Left cardiac atrium (tissue), 4 donors: ENCODE measurements around the gene ZSCAN1. TPM values are rescaled to one million over a fixed set of nuclear protein-coding genes. Genes with fewer than 3 reads are reported as not detected.
"Not testable (repeated sequence)": the region's sequence is repeated elsewhere in the genome, so short reads cannot be mapped to it uniquely, and the experiment has no call there.

Experiments used
- ATAC-seq, 2 donors: fragments of 200-7000 bp; cut with Tn5 transposase; one replicate each; pipeline ENCODE4 v1.9.1; 2020; ENCODE audit warnings: mild to moderate bottlenecking in 2 of 2, moderate library complexity in 2 of 2
- DNase-seq: peaks from one replicate; pipeline ENCODE4 v3.0.0-alpha.2; 2020
- intact Hi-C, 2 donors: fragments of 100-400 bp; cut with DNase I; formaldehyde crosslinking; loops; one replicate each; pipeline versions ENCODE4 v1.14.1 to v1.15.1; 2022 to 2023
- long read RNA-seq: library from polyadenylated mRNA; unstranded; transcript quantifications from one replicate; pipeline ENCODE4 v2.0.0, GENCODE V29; 2021
- total RNA-seq, 2 donors: library from RNA; stranded (reverse); fragmentation: NEBNext Ultra II Directional; extraction: Animal tissue kit (Norgen Biotek cat#: 25700); gene quantifications; one replicate each; pipeline ENCODE4 v1.2.1, GENCODE V29; 2021
- donor health status: DM: no; HTN: yes; CAD: no.
- donor health status: DM: no; HTN: yes; CAD: no; lungs with severe emphysema.
- donor health status: DM: yes; HTN: yes; CAD: no.
- donor health status: Dilated cardiomyopathy.

Gene ZSCAN1, protein sequence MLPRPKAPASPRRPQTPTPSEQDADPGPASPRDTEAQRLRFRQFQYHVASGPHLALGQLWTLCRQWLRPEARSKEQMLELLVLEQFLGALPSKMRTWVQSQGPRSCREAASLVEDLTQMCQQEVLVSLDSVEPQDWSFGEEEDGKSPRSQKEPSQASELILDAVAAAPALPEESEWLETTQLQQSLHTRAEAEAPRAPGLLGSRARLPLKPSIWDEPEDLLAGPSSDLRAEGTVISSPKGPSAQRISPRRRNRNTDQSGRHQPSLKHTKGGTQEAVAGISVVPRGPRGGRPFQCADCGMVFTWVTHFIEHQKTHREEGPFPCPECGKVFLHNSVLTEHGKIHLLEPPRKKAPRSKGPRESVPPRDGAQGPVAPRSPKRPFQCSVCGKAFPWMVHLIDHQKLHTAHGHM
- total RNA-seq = under 1 TPM in 1 of 2 donors, not detected in 1; 0.42 TPM
- long read RNA-seq = 0 reads

DNA sequence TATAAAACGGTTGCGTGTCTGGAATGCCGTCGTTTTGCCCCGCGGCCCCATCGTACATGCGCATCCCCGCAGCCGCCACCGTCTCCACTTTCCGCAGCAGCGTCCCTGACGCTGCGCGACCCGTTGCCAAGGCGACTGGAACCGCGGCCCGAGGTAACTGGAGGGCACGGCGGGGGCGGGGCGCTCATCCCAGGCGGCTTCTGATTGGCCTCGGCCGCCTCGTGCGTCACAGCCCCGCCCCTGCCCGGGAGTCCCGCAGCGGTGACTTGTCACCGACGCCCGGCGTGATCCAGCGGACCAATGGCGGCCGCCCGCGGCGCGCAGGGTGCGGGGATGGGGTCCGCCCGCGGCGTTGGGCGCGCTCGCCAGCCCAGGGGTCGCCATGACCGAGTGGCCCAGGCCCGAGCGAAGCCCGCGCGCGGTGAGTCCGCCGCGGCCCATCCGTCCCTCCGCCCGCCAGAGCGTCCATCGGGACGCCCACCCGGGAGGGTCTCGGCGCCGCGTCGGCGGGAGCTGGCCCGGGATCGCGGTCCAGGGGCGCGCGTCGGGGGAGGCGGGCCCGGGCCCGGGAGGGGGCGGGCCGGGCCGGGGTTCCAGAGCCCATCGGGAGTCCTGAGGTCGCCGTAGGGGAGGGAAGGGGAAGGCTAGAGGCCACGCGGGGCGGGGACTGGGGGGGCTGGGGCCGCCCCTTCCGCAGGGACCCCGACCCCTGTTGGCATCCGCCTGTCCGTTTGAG is at the start of gene ZSCAN1:
Gene ZSCAN1 (plus strand): TSS at position 285 of the 736 bp plus-strand sequence. CDS start 3,812 bp downstream, outside the sequence.
- intact Hi-C loops = loop anchor here in 1 of 2 donors (10.0 kb wide), 1 partner anchor 61 kb away; the partner anchor contains the start of gene ZSCAN18
- ATAC-seq (peak; percentile 99), DNase-seq (peak; percentile 96)

DNA sequence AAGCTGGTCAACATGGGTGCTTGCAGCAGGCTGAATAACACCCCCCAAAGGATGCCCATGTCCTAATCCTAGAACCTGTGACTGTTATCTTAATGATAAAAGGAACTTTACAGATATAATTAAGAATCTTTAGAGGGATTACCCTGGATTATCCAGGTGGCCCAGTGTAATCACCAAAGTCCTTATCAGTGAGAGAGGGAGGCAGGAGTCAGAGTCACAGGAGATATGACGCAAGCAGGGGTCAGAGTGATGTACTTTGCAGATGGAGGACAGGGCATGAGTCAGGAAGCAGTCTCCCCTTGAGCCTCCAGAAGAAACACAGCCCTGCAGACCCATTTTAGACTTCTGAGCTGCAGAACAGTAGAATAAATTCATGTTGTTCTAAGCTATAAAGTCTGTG is 41.0 kb upstream of the ZSCAN1 start:
- no peak for DNase-seq
- intact Hi-C loops = no loop called here
- ATAC-seq = no peak

DNA sequence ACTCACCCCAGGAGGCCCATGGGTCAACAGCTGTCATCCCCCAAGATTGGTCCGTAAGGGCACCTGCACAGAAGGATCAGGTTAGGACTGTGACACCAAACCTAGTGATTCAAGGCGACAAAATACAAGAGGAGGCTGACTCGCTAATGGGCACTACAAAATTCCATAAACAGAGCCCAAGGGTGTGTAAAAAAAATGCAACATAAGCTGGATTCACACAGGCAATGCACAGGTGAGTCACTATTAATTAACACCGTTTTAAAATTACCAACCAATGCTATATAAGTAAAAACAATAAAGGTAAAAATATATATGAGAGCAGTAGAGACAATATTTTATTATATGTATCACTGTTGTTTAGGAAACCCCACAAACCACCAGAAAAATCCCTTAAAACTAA is 33.1 kb upstream of the ZSCAN1 start:
- intact Hi-C loops = no loop called here
- ATAC-seq (no peak), DNase-seq (no peak)

DNA sequence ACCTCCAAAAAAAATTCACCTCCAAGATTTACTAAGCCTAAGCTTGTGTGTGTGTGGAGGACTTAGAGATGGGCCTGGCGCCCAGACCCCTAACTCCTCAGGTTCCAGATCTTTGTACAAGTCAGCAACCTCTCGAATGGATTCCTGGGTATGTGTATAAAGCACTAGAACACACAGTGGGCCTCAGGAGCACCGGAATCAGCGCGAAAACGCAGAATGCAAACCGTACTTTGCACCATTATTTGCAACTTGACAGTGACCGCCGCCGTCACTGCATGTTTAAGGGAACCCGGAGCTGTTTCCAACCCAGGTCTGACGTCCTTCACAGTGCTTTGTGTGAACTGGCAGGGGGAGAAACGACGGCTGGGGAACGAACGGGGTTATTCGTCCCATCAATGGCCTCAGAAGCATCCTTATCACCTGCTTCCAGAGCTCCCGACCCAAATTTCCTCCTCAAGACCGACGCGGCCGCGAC is 31.9 kb upstream of the ZSCAN1 start:
- ATAC-seq (peak; percentile 8 to 24), DNase-seq (no peak)
- intact Hi-C loops = no loop called here

DNA sequence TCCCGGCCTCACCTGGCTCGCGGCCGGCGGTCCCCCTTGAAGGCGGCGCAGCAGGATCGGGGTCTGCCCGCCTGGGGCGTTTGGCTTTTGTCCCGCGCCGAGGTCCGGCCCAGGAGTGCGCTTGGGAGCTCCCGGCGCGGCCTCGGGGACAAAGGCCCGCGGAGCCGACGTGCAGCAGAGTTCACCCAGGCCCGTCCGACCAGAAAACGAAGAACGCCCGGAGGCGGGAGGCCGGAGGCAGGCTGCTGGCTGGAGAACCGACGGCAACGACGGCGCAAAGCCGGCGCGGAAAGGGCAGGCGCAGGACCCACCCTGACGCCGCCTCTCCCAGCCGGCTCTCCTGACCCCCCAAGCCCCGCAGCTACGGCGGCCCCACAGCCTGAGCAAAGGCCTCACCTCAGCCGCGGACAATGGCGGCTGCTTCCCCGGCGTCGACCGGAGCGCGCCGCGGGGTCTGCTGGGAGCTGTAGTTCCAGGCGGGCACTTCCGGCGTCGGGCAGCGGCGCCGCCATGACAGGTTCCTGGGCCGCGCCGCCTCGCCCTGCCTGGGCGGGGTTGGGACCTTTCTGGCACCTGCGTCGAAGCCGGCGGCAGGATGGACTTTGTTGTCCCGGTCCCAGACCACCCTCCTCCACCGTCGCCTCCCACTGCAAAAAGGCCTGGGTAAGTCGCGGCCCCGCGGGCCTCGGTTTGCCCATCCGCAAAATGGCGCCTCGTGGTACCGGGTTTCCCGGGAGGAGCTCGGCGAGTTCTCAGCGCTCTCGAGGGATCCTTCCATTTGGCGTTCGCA is 31.2 kb upstream of the ZSCAN1 start, which contains the start of gene ZNF606:
Gene ZNF606 (minus strand): TSS at position 437 of the 790 bp plus-strand sequence. CDS start 1,501 bp downstream, outside the sequence.
- intact Hi-C loops = no loop called here
- ATAC-seq (peak; percentile 99), DNase-seq (peak; percentile 92)

DNA sequence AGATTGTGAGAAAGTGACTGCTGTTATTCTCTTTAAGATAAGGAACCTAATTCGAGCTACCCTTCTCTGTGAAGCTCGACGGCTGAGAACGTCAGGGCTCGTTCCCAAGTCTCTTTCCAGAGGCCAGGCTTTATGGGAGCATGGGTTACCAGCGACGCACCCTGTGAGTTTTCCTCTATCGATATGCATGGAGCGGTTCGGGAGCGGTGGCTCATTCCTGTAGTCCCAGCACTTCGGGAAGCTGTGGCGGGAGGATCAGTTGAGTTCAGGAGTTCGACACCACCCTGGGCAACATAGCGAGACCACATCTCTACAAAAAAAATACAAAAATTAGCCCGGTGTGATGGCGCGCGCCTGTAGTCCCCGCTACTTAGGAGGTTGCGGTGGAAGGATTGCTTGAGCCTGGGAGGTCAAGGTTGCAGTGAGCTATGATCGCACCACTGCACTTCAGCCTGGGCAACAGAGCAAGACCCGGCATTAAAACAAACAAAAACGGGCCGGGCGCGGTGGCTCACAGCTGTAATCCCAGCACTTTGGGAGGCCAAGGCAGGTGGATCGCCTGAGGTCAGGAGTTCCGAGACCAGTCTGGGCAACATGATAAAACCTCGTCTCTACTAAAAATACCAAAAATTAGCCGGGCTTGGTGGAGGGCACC is 30.5 kb upstream of the ZSCAN1 start:
- DNase-seq = no peak
- intact Hi-C loops = no loop called here
- peak; percentile 9 to 13 for ATAC-seq

DNA sequence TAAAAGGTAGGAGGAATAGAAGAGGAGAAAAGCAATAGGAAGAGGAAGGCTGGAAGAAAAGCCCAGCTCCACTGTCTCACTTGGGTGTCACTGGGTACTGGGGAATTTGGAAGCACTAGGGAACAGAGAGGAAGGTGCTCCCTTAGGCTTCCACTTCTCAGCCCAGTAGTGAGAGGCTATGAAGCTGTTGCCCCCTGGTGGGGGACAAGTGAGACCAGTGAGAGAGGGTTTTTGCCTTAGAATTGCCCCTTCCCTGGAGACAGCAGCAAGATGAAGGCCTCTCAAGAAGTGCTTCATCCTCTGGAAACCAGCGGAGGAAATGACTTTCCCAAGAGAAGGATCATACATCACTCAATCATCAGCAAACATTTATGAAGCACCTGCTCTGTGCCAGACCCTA is 26.5 kb upstream of the ZSCAN1 start:
- intact Hi-C loops = no loop called here
- no peak for DNase-seq
- ATAC-seq = no peak

DNA sequence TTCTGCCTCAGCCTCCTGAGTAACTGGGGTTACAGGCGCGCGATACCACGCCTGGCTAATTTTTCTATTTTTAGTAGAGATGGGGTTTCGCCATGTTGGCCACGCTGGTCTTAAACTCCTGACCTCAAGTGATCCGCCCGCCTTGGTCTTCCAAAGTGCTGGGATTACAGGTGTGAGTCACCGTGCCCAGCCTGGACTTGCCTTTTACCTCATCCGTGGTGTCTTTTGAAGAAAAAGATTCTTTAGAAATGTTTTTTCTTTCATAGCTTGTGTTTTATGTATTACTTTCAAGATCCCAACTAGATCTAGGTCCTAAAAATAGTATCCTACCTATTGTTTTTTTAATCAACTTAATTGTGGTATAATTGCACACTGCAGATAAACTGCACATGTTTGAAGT is 24.9 kb upstream of the ZSCAN1 start:
- ATAC-seq, DNase-seq, intact Hi-C loops: not testable (repeated sequence)

DNA sequence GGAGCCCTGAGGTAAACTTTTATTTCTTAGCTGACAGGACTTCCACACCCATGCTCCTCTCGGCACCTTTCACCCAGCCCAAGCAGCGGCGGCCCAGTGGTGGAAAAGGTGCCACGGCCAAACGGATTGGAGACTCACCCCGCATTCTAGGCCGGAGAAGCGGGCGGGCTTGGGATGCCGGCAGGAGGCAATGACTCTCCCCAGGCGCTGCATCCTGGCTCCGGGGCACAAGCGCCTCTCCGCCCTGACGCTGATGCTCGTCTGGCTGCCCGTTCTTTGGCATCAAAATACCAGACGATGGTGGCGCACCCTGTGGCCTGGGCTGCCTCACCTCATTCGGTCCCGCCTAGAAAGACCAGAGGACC is 24.5 kb upstream of the ZSCAN1 start:
- ATAC-seq (peak in 1 of 2 donors; percentile 9), DNase-seq (no peak)
- intact Hi-C loops = no loop called here

DNA sequence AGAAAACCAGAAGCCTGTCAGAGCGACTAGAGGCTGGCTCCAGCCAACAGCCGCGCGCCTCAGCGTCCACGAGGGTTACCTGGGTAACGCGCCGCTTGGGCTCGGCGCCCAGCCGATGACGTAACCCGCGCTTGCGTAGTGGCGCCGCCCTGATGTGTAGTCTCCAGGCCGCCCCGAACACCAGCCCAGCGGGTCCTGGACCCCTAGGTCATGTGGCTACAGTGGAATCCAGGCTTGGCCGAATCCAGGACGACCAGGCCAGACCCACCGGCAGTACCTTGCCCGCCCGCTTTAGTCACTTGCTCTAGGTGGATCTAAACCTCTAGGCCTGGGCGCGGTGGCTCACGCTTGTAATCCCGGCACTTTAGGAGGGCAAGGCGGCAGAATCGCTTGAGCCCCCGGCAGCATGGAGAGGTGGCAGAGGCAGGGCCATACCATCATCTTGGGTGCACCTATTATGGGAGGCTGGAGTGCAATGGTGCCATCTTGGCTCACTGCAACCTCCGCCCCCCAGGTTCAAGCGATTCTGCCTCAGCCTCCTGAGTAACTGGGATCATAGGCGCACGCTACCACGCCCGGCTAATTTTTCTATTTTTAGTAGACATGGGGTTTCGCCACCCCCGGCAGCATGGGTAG is 24.0 kb upstream of the ZSCAN1 start:
- peak; percentile 98 for ATAC-seq
- DNase-seq = peak; percentile 91
- intact Hi-C loops = no loop called here

DNA sequence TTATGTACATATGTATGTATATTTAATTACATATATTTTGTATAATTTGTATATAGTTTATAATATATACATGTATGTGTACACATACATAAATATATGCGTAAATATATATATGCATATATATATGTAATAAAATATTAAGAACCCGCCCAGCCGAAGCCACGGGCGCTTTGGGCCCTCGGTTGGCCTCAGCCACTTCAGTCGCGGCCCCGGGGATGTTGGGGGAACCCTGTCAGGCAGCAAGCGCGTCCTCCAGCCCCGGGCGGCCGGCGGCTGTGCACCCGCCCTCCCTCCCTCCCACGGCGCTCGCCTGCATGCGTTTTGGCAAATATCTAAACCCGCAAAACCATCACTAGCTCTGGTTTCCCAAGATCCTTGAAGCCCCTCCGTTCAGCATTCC is 23.3 kb upstream of the ZSCAN1 start:
- DNase-seq (no peak), ATAC-seq (no peak)
- intact Hi-C loops = no loop called here

DNA sequence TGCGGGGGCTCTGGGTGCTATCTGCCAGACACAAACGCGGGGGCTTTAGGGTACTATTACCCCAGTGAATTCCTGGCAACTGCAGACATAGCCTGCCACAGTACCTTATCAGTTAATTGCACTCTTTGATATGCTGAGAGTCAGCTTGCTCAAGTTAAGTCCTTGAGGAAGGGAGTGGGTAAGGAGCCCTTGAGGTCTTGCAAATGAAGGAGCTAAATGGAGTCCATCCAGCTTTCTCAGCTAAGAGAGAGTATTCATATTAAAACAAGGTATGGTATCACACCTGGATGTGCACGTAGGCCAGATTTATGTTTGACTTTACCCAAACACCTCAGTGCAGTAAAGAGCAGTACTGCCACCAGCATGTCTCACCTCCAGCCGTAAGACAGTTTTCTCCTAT is 19.7 kb upstream of the ZSCAN1 start:
- intact Hi-C loops = no loop called here
- no peak for ATAC-seq
- DNase-seq = no peak

DNA sequence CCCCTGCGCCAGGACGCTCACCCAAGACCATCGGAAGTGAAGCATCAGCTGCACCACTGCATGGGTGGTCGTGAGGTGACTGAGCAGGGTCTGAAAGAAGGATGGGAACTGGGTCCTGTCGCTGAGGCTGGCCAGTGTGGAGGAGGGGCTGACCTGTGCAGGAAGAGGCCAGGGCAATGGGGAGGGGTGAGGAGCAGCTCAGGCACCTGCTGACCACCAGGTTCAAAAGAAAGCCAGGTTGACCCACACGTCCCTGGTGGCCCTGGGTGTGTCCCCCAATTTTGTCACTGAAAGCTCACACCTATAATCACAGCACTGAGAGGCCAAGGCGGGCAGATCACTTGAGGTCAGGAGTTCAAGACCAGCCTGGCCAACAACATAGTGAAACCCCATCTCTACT is 13.7 kb upstream of the ZSCAN1 start:
- ATAC-seq (no peak), DNase-seq (no peak)
- intact Hi-C loops = loop anchor here in 1 of 2 donors (5.0 kb wide), 1 partner anchor 137 kb away; no protein-coding TSS in a partner anchor

DNA sequence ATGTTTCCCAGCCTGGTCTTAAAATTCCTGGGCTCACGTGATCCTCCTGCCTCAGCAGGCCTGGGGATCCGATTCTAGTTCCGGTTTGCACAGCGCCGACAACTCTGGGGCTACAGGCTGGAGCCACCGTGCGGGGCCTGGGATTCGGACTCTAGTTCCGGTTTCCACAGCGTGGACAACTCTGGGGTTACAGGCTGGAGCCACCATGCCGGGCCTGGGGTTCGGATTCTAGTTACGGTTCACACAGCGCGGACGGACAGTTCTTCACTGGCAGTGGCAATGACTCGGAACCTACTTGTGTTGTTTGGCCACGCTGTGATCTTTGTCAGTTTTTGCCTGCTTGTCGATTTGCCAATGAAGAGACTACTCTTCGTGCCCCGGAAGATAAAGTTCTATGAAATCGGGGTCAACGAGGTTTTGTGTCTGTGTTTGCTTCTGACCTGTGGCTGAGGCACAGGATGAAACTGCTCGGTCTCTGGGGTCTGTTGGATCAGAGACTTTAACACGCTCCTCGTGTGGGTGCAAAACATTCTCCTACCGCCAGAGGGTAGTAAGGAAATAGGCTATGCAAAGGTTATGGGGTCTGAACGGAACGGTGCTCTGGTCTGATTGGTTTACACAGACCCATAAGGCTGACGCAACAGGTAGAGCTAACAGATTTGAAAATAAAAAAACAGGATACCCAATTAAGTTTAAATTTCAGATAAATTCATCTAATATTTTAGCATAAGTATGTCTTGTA is 12.1 kb upstream of the ZSCAN1 start:
- ATAC-seq (peak; percentile 93 to 96), DNase-seq (peak; percentile 62)
- intact Hi-C loops = loop anchor here (1.0 to 5.0 kb wide), 2 partner anchors 134 to 136 kb away; no protein-coding TSS in a partner anchor

DNA sequence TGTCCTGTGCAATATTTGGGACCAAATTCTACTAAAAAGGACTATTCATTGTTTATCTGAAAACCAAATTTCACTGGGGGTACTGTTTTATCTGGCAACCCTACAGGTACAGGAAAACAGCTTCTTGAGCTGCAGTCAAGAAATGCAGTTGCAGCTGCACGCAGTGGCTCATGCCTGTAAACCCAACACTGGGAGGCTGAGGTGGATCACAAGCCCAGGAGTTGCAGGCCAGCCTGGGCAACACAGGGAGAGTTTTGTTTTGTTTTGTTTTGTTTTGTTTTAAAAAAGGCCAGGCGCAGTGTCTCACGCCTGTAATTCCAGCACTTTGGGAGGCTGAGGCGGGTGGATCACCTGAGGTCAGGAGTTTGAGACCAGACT is 11.6 kb upstream of the ZSCAN1 start:
- ATAC-seq = no peak
- DNase-seq = no peak
- intact Hi-C loops = loop anchor here (1.0 to 5.0 kb wide), 2 partner anchors 133 to 135 kb away; no protein-coding TSS in a partner anchor

DNA sequence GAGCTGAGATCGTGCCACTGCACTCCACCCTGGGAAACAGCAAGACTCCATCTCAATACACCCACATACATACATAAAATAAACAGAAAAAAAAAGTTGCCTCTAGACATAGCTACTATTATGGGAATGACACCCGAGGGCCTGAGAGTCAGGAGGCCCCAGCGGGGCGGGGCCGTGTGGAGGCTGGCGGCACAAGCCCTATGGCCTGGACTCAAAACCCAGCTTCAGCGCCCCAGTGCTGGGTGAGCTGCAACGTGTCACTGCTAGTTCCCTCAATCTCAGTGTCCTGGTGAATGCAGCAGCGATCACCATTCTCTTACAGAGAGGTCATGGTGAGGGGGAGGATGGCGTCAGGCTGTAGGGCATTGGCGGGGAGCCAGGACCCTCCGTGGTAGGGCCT is 9.2 kb upstream of the ZSCAN1 start:
- no peak for DNase-seq
- no peak for ATAC-seq
- intact Hi-C loops = loop anchor here in 1 of 2 donors (5.0 kb wide), 1 partner anchor 133 kb away; no protein-coding TSS in a partner anchor

DNA sequence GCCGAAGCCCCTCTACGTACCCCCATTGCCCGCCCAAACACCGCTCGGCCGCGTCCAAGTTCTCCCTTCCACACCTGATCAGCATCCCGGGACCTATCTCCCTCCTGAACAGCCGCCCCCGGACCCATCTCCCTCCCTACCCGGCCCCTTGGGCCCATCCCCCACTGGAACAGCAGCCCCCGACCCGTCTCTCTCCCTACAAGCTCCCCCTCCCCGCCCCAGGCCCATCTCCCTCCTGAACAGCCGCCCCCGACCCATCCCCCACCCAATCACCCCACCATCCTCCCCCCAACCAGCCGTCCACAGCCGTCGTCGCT is 610 bp downstream of the ZSCAN1 start:
- DNase-seq = no peak
- intact Hi-C loops = loop anchor here in 1 of 2 donors (10.0 kb wide), 1 partner anchor 60 kb away; the partner anchor contains the start of gene ZSCAN18
- ATAC-seq = no peak
